Measurements from ENCODE around the gene IGSF3. TPM values are rescaled to one million over a fixed set of nuclear protein-coding genes. Genes with fewer than 3 reads are reported as not detected.

Gene IGSF3
- total and polyA plus RNA-seq, 2 of the 8 experiments (the other 6 are each of a cell fraction or from before 2014, with no cell fraction given): 30.0 to 32.2 TPM

DNA sequence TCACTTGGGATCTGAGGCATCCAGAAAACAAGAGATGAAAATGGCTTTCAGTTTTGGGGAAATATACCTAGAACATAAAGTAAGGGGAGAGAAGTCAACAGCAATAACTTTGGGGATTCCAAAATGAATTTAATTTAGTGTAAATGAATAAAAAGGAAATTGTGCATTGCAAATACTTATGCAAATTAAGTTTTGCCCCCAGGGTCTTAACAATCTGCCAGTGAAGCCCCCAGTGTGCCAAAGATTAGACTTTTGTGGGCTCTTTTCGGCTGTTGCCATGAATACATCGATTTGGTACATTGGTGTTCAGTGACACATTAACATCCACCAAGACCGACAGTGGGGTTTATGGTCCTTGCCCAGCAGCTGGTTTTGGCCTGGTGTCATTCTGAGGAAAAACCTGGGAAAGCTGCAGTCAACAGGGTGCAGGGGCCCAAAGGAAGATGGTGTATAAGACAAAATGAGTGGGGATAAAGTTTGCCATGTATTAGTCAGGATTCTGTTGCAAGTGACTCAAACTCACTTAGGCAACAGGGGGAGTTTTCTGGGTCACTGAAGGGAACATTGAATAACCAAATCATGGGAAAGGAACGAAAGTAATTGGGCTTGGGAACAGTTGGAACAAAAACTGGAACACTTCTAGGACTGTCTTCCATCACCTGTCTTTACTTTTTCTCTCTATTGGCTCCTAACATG is 30.2 kb upstream of the IGSF3 start:
- Histone ChIP-seq H2BK120ac (replicated peaks; ENCODE audit: low read depth, low read length) (no peak overlapping the region), H3K4me1 (replicated peaks in 1 of 4; ENCODE audit: control insufficient read depth in 3 of 4, insufficient read depth in 4 of 4, low read length in 3 of 4) (peaks cover 5 to 12% (median 6%) of the 10 kb centered on the region in 4 experiments; a peak in 6 of 7 replicates), H3K36me3 (ENCODE audit: control insufficient read depth in 2 of 4, insufficient read depth in 4 of 4, low read length in 3 of 4) (no peaks in the 10 kb centered on the region), H2BK12ac (ENCODE audit: low read depth, low read length) (no peak overlapping the region), H3K4me3 (ENCODE audit: extremely low read depth in 1 of 4, insufficient read depth in 2 of 4, low read depth in 3 of 4, low read length in 4 of 4) (no peak overlapping the region), H3K18ac (ENCODE audit: extremely low read depth, low read length) (no peak overlapping the region), H3K56ac (replicated peaks; ENCODE audit: insufficient read length, low read depth, low read length) (no peak overlapping the region), H3K4me2 (ENCODE audit: insufficient read depth in 1 of 2, low read depth in 2 of 2, low read length in 2 of 2) (no peak overlapping the region), H2AK5ac (ENCODE audit: low read depth, low read length) (no peak overlapping the region), H3K27ac (ENCODE audit: low read depth, low read length) (no peak overlapping the region), H3K4ac (replicated peaks; ENCODE audit: insufficient read length, low read depth, low read length) (no peak overlapping the region), H3K79me1 (ENCODE audit: low read depth, low read length) (no peaks in the 10 kb centered on the region), H3K79me2 (ENCODE audit: control insufficient read depth in 1 of 2, insufficient read depth in 2 of 2, low read length in 2 of 2) (no peaks in the 10 kb centered on the region), H3K23ac (ENCODE audit: insufficient read length) (no peak overlapping the region), H2AFZ (ENCODE audit: low read length) (no peak overlapping the region), H4K8ac (ENCODE audit: extremely low read depth, insufficient read depth, low read length) (no peak overlapping the region), H2BK5ac (ENCODE audit: low read depth, low read length) (no peak overlapping the region), H4K91ac (replicated peaks; ENCODE audit: insufficient read length, low read length) (no peak overlapping the region), H3K27me3 (replicated peaks in 1 of 4; ENCODE audit: control insufficient read depth in 3 of 4, extremely low read depth in 1 of 4, insufficient read depth in 3 of 4, low read length in 3 of 4) (no peaks in the 10 kb centered on the region), H4K20me1 (replicated peaks in 1 of 2; ENCODE audit: control insufficient read depth in 1 of 2, insufficient read depth in 2 of 2, low read length in 2 of 2) (no peaks in the 10 kb centered on the region), H3K14ac (ENCODE audit: insufficient read length) (no peak overlapping the region), H2BK15ac (ENCODE audit: low read length) (no peak overlapping the region), H3K23me2 (ENCODE audit: low read depth, low read length) (no peaks in the 10 kb centered on the region), H3K9me3 (ENCODE audit: insufficient read depth in 2 of 2, low read depth in 1 of 2, low read length in 1 of 2) (no peaks in the 10 kb centered on the region), H4K5ac (ENCODE audit: insufficient read length, low read depth, low read length) (no peak overlapping the region), H2BK20ac (ENCODE audit: low read length) (no peak overlapping the region), H3K9ac (replicated peaks in 1 of 4; ENCODE audit: extremely low read depth in 1 of 4, low read depth in 3 of 4, low read length in 3 of 4) (no peak overlapping the region)
- POLR2A ChIA-PET (ENCODE audit: partially characterized antibody): no interaction called here
- FAIRE-seq: no peak
- no peak for TF ChIP-seq BRCA1 (IDR thresholded peaks at IDR 0.05; ENCODE audit: low read depth, low read length)
- TF ChIP-seq SUZ12 (IDR thresholded peaks at IDR 0.05; ENCODE audit: low read length): no peak
- no peak for TF ChIP-seq RAD21 (IDR thresholded peaks at IDR 0.05 in 1 of 2, conservative IDR thresholded peaks at IDR 0.05 in 1 of 2; ENCODE audit: low read depth in 2 of 2, low read length in 2 of 2)
- TF ChIP-seq TEAD4 (IDR thresholded peaks at IDR 0.05; ENCODE audit: low read depth, low read length): no peak
- no peak for TF ChIP-seq POLR2AphosphoS5 (IDR thresholded peaks at IDR 0.05; ENCODE audit: low read depth, low read length)
- TF ChIP-seq TBP (IDR thresholded peaks at IDR 0.05; ENCODE audit: low read depth, low read length): no peak
- WGBS, 2 experiments (ENCODE audit: extremely low coverage in 1 of 2, insufficient coverage in 1 of 2, insufficient read length in 1 of 2, insufficient replicate concordance in 2 of 2, low coverage in 1 of 2, low lambda C conversion rate in 2 of 2, missing lambda C conversion rate in 1 of 2): 84% methylated on average over 4 of the region's 4 CpGs; no CpG with 5 or more reads in 1 of the 2 experiments
- CTCF ChIA-PET (ENCODE audit: partially characterized antibody): interaction anchor here (0.5 to 1.4 kb wide), 2 partner anchors 102 to 557 kb away, joined by 3 to 4 read pairs; no protein-coding TSS in a partner anchor
- DNase-seq (ENCODE audit: low read depth in 1 of 2, low spot score in 2 of 2): no peak

Measured in H1 (cell line).